ENCODE measurements around the gene CD300LB.

CD300LB gene

GRCh38 chr17:74569020-74570003 lies 38.0 kb upstream of the CD300LB start:
- TF ChIP-seq CTCF (IDR thresholded peaks at IDR 0.05; ENCODE audit: low read depth, low read length, missing control alignments) = no peak
- DNase-seq (ENCODE audit: extremely low read depth, low read depth) = peak; percentile 17
- no peak overlapping the region for H3K4me3 ChIP-seq (replicated peaks; ENCODE audit: low read depth, low read length)

- no peak for DNase-seq (ENCODE audit: extremely low read depth, low read depth)
- H3K4me3 ChIP-seq (replicated peaks; ENCODE audit: low read depth, low read length) = no peak overlapping the region
- no peak for TF ChIP-seq CTCF (IDR thresholded peaks at IDR 0.05; ENCODE audit: low read depth, low read length, missing control alignments)
These were observed 37.0 kb upstream of the CD300LB start for GRCh38 chr17:74568106-74568873.

GRCh38 chr17:74567397-74567796 lies 36.1 kb upstream of the CD300LB start, which contains the start of gene CD300H:
Gene CD300H, minus strand, starts transcription at chr17:74567509.
- no peak within 1 kb of the TSS for H3K4me3 ChIP-seq (replicated peaks; ENCODE audit: low read depth, low read length)
- no peak for TF ChIP-seq CTCF (IDR thresholded peaks at IDR 0.05; ENCODE audit: low read depth, low read length, missing control alignments)

GRCh38 chr17:74566132-74566753 lies 35.0 kb upstream of the CD300LB start:
- peak; percentile 38 for TF ChIP-seq CTCF (IDR thresholded peaks at IDR 0.05; ENCODE audit: low read depth, low read length, missing control alignments)
- DNase-seq (ENCODE audit: extremely low read depth, low read depth) = no peak
- no peak overlapping the region for H3K4me3 ChIP-seq (replicated peaks; ENCODE audit: low read depth, low read length)

More at GRCh38 chr17:74567397-74567796, 36.1 kb upstream of the CD300LB start, which contains the start of gene CD300H:
- DNase-seq (ENCODE audit: extremely low read depth, low read depth) = no peak

- TF ChIP-seq CTCF (IDR thresholded peaks at IDR 0.05; ENCODE audit: low read depth, low read length, missing control alignments) = no peak
- no peak overlapping the region for H3K4me3 ChIP-seq (replicated peaks; ENCODE audit: low read depth, low read length)
- DNase-seq (ENCODE audit: extremely low read depth, low read depth) = no peak
These were observed 33.9 kb upstream of the CD300LB start for GRCh38 chr17:74565126-74565525.

GRCh38 chr17:74563358-74563757 lies 32.1 kb upstream of the CD300LB start:
- DNase-seq (ENCODE audit: extremely low read depth, low read depth) = no peak
- no peak overlapping the region for H3K4me3 ChIP-seq (replicated peaks; ENCODE audit: low read depth, low read length)
- TF ChIP-seq CTCF (IDR thresholded peaks at IDR 0.05; ENCODE audit: low read depth, low read length, missing control alignments) = no peak
